GM19372 (cell line): ENCODE data around the gene RPRD2.
"Not testable (repeated sequence)": the region's sequence is repeated elsewhere in the genome, so short reads cannot be mapped to it uniquely, and the experiment has no call there.

Source experiments
- ATAC-seq: cut with Tn5 transposase; IDR thresholded peaks from one replicate; pipeline ENCODE4 v1.9.1; 2021; ENCODE audit warnings: mild to moderate bottlenecking, low read depth, moderate library complexity; ENCODE audit not compliant: unreplicated experiment

Gene RPRD2

DNA sequence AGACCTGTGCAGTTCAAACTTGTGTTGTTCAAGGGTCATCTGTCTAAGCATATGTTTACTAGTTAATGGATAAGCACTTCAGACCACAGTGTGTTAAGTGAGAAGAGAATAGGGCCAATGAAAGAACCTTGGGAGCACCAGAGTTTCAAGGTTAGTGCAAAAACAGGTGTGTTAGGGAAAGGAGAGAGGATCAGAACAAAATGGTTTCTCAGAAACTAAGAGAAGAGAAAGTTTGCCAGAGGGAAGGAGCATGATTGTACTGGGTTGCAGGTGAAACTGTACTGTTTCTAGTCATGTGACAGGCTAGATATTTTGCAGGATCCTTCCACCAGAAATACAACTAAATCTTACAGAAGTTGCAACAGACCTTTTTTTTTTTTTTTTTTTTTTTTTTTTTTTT is 23.3 kb downstream of the RPRD2 start:
- no peak for ATAC-seq

DNA sequence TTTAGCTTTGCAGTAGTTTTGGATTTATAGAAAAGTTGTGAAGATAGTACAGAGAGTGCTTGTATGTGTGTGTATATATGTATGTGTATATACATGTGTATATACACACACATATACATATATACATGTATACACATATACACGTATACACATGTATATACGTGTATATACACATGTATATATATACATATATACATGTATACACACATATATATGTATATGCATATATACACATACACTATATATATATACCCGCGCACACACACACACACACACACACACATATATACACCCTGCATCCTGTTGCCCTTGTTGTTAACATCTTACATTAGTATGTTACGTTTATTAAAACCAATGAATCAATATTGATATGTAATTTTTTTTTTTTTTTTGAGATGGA is 24.3 kb downstream of the RPRD2 start:
- ATAC-seq, result no peak

DNA sequence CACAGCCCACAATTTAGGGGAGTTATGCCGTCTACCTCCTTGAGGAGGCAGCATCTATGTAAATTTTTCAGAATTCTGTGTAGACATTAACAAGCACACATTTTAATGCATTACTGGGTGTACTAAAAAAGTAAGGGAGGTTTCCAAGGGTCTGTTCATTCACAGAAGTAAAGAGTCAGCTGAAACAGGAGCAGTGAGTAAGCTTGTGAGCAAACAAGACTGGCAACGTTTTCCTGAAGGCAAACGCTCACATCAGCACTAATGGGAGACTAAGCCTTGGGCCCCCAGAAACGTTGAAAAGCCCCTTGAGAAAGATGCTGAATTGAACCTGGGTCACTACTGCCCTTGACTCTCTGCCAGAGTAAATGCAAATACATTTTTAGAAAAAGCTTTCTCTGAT is 25.7 kb downstream of the RPRD2 start:
- no peak for ATAC-seq

DNA sequence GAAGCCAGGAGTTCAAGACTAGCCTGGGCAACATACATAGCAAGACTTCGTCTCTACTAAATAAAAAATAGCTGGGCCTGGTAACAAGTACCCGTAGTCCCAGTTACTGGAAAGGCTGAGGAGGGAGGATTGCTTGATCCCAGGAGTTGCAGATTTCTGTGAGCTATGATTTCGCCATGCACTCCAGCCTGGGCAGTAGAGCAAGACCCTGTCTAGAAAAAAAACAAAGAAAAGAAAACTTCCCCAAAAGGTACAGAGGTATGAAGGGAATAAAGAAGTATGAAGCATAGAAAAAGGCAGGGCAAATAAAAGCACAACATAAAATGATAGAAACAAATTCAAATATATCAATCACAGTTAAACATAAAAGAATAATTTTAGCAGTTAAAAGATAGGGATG is 28.7 kb downstream of the RPRD2 start:
- no peak for ATAC-seq

DNA sequence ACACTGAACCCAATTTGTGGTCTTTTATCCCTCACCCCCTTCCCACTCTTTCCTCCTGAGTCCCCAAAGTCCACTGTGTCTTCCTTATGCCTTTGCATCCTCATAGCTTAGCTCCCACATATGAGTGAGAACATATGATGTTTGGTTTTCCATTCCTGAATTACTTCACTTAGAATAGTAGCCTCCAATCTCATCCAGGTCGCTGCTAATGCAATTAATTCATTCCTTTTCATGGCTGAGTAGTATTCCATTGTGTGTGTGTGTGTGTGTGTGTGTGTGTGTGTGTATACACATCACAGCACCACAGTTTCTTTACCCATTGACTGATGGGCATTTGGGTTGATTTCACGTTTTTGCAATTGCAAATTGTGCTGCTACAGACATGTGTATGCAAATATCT is 31.2 kb downstream of the RPRD2 start:
- ATAC-seq, result not testable (repeated sequence)

DNA sequence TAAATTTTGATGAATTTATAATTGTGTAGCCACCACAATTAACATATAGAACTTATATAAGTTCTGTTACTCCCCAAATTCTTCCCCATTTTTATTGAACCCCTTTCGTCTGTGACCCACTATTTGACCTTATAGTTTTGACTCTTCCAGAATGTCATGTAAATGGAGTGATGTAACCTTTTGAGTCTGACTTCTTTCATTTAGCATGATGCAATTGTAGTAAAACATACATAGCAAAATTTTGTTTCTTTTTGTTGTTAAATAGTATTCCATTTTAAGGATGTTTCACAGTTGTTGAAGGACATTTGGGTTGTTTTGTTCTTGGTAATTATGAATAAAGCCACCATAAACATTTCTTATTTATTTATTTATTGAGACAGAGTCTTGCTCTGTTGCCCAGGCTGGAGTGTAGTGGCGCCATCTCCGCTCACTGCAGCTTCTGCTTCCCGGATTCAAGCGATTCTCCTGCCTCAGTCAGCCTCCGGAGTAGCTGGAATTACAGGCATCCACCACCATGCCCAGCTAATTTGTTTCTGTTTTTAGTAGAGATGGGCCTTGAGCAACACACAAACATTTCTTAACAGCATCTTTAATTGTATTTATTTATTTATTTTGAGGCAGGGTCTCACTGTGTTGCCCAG is 33.6 kb downstream of the RPRD2 start:
- no peak for ATAC-seq

DNA sequence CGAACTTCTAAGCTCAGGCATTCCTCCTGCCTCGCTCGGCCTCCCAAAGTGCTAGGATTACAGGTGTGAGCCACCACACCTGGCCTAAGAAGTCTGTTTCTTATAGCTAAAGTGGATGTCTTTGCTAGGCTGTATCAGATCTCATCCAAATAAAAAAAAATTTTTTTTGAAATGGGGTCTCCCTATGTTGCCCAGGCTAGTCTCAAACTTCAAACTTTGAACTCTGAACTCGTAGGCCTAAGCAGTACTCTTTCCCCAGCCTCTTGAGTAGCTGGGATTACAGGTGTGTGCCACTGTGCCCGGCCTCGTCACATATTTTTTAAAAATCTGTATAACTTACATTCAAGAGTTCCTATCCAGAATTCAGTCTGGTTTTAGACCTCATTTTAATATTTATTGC is 40.5 kb downstream of the RPRD2 start:
- no peak for ATAC-seq

DNA sequence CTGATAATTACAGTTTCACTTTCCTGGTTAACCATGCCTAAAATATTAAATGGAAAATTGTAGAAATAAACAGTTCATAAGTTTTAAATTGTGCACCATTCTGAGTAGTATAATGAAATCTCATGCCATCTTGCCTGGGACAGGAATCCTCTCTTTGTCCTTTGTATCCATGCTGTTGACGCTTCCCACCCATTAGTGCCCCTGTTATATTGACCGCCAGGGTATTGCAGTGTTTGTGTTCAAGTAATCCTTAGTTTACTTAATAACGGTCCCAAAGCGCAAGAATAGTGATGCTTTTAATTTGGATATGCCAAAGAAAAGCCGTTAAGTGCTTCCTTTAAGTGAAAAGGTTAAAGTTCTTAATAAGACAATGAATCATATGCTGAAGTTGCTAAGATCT is 41.7 kb downstream of the RPRD2 start:
- ATAC-seq, result no peak

DNA sequence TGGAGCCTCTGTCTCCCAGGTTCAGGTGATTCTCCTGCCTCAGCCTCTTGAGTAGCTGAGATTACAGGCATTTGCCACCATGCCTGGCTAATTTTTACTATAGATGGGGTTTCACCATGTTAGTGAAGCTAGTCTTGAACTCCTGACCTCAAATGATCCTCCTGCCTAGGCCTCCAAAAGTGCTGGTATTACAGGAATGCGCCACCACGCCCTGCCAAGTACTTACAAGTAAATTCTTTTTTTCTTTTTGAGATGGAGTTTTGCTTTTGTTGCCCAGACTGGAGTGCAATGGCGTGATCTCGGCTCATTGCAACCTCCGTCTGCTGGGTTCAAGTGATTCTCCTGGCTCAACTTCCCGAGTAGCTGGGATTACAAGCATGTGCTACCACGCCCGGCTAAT is 42.5 kb downstream of the RPRD2 start:
- ATAC-seq, result no peak

DNA sequence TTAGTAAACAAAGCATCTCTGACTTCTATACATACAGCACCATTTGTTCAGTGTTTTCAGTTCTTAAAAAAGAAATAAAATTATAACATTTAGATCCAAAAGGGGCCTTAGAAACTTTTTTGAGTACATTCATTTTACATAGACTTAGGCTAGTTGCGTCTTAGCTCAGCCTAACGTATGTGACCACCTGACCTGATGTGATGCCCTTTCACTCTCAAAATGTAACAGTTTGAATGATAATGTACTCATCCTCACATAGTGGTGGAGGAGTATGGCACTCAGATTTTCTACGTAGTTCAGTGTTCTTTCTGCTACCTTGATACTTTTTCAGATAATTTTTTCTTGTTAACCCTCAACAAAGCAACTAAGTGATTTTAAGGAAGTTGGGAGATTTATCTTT is 43.4 kb downstream of the RPRD2 start:
- ATAC-seq, result no peak

DNA sequence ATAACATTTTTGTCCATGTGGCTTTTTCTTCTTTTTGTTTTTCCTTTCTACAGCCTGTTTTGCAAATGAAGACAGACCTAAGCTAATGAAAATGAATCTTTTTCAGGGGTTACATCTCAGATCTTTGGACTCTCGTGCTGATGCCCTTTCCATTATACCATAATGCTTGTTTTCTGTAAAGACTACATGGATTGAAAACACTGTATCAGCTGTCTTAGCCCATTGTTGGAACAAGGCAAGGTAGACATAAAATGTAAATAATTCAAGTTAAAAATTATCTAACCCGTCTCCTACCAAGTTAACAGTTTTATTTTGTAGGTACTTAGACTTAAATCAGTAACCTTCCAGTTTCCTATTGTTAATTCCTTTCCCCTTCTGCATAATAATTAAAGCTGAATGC is 44.9 kb downstream of the RPRD2 start:
- ATAC-seq, result no peak

DNA sequence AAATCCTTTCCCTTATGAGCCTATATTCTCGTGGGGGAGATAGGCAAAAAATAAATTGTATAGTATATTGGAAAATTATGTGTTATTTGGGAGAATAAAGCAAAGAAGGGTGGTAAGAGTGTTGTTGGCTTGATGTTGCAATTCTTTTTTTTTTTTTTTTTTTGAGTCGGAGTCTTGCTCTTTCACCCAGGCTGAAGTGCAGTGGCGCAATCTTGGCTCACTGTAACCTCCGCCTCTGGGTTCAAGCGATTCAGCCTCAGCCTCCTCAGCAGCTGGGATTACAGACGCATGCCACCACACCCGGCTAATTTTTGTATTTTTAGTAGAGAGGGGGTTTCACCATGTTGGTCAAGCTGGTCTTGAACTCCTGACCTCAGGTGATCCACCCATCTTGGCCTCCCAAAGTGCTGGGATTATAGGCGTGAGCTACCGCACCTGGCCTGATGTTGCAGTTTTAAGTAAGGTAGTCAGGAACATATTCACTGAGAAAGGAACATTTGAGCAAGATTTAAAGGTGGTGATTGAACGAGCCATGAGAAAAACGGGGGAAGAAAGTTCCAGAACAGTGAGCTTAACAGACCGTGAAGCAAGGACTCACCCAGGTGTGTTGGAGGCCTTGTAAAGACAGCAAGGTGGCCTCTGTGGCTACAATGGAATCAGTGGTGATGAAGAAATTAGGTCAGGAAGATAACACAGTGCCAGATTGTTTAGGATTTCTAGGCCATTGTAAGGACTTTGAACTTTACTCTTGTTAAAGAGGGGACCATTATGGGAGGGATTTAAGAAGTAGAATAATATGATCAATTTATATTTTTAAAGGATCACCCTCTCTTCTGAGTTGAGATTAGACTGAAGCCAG is 45.8 kb downstream of the RPRD2 start:
- no peak for ATAC-seq

DNA sequence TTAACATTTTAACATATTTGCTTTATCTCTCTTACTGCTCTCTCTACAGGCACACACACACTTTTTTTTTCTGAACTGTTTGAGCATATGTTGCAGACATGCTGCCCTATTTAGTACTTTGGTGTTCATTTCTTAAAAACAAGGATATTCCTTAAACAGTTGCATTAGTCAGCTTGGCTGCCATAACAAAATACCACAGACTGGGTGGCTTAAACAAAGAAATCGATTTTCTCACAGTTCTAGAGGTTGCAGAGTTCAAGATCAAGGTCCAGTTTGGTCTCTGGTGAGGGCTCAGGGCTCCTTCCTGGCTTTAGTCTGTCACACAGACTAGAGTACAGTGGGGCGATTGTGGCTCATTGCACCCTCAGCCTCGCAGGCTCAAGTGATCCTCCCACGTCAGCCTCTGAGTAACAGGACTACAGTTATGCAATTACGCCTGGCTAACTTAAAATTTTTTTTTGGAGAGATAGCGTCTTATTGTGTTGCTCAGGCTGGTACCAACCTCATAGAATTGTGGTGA is 46.7 kb downstream of the RPRD2 start:
- no peak for ATAC-seq

DNA sequence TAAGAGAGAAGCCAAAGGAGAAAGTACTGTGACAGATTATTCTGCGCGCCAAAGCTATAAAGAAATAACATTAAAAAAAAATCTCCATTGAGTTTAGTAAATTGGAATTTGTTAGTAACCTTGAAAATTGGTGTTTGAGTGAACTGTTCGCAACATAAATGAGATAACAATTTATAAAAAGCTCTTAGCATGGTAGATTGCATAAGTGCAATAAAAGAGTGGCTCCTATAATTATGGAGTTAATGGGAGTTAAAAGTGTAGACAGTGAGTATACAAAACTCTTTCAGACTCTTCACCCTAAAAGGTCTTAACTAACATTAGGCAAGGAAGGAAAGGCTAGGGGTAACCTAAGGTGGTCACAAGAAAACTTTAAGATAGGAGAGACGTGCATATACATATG is 50.6 kb downstream of the RPRD2 start:
- ATAC-seq, result no peak

DNA sequence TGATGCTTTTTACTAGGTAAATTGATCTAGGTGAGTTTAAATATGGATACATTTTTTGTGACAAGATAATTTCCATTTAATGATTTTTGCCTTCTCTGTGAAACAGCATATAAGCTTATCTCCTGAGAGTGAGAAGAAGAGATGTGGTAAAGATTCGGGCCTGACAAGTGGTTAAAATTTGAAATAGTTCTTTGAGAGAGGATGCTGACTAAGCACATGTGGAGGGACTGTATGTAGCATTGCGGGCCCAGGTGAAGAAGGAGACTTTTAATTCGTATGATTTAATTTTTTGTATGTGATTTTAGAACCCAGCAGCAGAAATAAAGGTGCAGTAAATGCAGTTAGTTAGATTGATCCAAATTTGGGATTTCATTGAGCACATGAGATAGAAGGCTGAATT is 51.9 kb downstream of the RPRD2 start:
- no peak for ATAC-seq

DNA sequence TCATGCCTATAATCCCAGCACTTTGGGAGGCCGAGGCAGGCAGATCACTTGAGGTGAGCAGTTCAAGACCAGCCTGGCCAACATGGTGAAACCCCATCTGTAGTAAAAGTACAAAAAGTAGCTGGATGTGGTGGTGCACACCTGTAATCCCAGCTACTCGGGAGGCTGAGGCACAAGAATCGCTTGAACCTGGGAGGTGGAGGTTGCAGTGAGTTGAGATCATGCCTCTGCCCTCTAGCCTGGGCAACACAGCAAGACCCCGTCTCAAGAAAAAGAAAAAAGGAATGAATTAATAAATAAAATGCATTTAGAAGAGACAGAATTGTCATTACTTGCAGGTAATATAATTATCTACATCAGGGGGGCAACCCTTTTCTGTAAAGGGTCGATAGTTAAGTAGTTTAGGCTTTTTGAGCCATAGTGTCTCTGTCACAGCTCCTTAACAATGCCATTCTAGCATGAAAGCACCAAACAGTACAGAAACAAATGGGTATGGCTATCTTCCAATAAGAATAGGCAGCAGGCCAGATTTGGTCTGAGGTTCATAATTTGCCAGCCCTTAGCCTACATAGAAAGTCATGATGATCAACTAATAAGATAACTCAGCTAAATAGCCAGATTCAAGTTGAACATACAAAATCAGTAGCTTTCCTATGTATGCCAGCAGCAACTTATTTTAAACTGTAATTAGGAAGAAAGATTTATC is 56.8 kb downstream of the RPRD2 start:
- no peak for ATAC-seq

DNA sequence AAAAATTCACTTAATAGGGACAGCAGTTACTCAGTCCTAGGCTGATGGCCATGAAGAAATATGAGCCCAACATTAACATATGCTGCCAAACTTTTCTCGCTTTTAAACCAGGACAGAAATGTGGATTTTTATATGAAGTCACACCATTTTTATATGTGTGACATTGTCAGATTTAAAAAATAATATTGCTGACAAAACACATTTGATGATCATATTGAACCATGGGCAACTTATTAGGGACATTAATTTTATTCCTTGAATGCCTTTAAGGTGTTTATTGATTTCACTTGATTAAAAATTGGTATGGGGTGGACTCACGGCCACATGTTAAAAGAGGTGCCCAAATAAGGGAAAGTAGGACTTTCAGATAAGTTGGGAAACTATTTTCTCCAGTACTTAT is 58.6 kb downstream of the RPRD2 start:
- no peak for ATAC-seq

DNA sequence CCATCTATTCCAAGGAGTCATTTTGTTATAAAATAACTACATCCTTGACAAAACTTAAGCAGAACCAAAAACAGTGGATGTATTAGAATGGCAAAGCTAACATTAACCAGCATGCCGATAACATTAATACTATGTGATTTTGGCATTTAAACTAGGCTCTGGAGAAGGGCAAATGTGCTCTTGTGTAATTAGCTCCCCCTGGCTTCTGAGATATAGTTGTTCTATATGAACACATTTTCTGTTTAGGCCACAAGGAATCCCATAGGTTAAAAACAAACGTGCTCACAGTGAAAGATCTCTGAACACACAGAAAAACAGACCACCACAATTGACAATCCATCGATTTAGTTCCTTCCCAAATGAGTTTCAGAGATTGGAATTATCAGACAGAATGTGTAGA is 65.9 kb downstream of the RPRD2 start:
- no peak for ATAC-seq

DNA sequence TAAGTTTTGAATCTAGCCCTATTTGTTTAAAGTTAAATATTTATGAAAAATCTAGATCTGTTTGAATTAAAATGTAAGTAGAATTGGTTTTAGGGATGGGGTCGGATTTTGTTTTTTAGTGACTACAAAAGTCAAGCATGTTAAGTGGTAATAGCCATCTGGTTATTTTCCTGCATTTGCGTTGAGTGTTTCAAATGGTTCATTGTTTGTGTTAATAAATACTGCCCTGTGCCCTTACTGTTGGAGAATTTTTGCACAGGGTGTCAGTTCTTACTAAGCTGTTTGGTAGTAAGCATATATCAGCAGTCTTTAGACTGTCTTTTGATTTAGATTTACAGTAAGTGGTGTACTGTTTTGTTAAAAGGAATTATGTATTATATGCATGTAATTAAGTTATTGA is 77.2 kb downstream of the RPRD2 start:
- no peak for ATAC-seq

DNA sequence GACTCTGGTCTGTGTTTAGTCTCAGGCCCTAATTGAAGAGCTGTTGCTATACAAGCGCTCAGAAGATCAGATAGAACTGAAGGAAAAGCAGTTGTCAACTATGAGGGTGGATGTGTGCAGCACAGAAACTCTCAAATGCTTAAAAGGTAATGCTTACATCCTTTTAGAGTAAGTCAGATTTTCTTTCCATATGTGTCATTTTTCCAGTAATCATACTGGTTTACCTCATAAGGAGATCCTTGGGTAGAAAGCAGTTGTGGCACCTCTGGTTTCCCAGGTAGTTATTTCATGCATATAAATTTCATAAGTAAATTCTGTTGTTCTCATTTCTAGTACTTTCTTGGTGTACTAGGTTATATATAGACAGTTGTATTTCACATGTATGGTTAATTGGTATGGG is 80.3 kb downstream of the RPRD2 start:
- ATAC-seq, result no peak

DNA sequence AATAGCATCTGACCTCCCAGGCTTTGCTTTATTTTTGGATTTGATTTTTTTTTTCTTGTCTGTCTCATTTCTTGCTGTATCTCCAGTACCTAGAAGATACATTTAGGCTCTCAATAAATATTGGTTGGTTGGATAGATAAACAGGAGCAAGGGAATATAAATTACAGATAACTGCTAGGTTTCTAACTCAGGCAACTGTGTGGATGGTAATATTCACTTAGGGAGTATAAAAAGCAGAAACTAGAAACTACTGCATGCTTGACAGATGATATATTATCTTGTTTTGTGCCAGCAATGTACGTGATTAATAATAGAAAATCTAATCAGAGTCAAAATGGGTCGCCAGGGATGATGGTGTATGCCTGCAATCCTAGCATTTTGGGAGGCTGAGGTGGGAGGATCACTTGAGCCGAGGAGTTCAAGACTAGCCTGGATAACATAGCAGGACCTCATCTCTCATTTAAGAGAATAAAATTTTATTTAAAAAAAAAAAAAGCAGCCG is 92.2 kb downstream of the RPRD2 start:
- no peak for ATAC-seq
